ENCODE data around the gene RUBCNL. TPM values are rescaled to one million over a fixed set of nuclear protein-coding genes. Genes with fewer than 3 reads are reported as not detected.

RUBCNL gene
- total and polyA plus RNA-seq, 2 of the 8 experiments (the other 6 are each of a cell fraction or from before 2014, with no cell fraction given): 2.6 to 4.9 TPM

- TF ChIP-seq, protein P1, sequence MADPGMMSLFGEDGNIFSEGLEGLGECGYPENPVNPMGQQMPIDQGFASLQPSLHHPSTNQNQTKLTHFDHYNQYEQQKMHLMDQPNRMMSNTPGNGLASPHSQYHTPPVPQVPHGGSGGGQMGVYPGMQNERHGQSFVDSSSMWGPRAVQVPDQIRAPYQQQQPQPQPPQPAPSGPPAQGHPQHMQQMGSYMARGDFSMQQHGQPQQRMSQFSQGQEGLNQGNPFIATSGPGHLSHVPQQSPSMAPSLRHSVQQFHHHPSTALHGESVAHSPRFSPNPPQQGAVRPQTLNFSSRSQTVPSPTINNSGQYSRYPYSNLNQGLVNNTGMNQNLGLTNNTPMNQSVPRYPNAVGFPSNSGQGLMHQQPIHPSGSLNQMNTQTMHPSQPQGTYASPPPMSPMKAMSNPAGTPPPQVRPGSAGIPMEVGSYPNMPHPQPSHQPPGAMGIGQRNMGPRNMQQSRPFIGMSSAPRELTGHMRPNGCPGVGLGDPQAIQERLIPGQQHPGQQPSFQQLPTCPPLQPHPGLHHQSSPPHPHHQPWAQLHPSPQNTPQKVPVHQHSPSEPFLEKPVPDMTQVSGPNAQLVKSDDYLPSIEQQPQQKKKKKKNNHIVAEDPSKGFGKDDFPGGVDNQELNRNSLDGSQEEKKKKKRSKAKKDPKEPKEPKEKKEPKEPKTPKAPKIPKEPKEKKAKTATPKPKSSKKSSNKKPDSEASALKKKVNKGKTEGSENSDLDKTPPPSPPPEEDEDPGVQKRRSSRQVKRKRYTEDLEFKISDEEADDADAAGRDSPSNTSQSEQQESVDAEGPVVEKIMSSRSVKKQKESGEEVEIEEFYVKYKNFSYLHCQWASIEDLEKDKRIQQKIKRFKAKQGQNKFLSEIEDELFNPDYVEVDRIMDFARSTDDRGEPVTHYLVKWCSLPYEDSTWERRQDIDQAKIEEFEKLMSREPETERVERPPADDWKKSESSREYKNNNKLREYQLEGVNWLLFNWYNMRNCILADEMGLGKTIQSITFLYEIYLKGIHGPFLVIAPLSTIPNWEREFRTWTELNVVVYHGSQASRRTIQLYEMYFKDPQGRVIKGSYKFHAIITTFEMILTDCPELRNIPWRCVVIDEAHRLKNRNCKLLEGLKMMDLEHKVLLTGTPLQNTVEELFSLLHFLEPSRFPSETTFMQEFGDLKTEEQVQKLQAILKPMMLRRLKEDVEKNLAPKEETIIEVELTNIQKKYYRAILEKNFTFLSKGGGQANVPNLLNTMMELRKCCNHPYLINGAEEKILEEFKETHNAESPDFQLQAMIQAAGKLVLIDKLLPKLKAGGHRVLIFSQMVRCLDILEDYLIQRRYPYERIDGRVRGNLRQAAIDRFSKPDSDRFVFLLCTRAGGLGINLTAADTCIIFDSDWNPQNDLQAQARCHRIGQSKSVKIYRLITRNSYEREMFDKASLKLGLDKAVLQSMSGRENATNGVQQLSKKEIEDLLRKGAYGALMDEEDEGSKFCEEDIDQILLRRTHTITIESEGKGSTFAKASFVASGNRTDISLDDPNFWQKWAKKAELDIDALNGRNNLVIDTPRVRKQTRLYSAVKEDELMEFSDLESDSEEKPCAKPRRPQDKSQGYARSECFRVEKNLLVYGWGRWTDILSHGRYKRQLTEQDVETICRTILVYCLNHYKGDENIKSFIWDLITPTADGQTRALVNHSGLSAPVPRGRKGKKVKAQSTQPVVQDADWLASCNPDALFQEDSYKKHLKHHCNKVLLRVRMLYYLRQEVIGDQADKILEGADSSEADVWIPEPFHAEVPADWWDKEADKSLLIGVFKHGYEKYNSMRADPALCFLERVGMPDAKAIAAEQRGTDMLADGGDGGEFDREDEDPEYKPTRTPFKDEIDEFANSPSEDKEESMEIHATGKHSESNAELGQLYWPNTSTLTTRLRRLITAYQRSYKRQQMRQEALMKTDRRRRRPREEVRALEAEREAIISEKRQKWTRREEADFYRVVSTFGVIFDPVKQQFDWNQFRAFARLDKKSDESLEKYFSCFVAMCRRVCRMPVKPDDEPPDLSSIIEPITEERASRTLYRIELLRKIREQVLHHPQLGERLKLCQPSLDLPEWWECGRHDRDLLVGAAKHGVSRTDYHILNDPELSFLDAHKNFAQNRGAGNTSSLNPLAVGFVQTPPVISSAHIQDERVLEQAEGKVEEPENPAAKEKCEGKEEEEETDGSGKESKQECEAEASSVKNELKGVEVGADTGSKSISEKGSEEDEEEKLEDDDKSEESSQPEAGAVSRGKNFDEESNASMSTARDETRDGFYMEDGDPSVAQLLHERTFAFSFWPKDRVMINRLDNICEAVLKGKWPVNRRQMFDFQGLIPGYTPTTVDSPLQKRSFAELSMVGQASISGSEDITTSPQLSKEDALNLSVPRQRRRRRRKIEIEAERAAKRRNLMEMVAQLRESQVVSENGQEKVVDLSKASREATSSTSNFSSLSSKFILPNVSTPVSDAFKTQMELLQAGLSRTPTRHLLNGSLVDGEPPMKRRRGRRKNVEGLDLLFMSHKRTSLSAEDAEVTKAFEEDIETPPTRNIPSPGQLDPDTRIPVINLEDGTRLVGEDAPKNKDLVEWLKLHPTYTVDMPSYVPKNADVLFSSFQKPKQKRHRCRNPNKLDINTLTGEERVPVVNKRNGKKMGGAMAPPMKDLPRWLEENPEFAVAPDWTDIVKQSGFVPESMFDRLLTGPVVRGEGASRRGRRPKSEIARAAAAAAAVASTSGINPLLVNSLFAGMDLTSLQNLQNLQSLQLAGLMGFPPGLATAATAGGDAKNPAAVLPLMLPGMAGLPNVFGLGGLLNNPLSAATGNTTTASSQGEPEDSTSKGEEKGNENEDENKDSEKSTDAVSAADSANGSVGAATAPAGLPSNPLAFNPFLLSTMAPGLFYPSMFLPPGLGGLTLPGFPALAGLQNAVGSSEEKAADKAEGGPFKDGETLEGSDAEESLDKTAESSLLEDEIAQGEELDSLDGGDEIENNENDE (IDR thresholded peaks at IDR 0.05; ENCODE audit: insufficient replicate concordance, low read length): no peak
- TF ChIP-seq JUND (IDR thresholded peaks at IDR 0.05; ENCODE audit: low read length): no peak
- no peak for TF ChIP-seq TCF12 (IDR thresholded peaks at IDR 0.05; ENCODE audit: low read depth, low read length)
- peak; percentile 84 for TF ChIP-seq BACH1 (IDR thresholded peaks at IDR 0.05; ENCODE audit: low read length)
- no peak for TF ChIP-seq SIN3A (conservative IDR thresholded peaks at IDR 0.05 in 1 of 2, IDR thresholded peaks at IDR 0.05 in 1 of 2; ENCODE audit: low read depth in 1 of 2, low read length in 2 of 2)
- TF ChIP-seq MAFK (IDR thresholded peaks at IDR 0.05; ENCODE audit: low read depth, low read length): peak; percentile 56; the same call in 1 of the 2 replicates
- TF ChIP-seq, protein P2, sequence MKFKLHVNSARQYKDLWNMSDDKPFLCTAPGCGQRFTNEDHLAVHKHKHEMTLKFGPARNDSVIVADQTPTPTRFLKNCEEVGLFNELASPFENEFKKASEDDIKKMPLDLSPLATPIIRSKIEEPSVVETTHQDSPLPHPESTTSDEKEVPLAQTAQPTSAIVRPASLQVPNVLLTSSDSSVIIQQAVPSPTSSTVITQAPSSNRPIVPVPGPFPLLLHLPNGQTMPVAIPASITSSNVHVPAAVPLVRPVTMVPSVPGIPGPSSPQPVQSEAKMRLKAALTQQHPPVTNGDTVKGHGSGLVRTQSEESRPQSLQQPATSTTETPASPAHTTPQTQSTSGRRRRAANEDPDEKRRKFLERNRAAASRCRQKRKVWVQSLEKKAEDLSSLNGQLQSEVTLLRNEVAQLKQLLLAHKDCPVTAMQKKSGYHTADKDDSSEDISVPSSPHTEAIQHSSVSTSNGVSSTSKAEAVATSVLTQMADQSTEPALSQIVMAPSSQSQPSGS (IDR thresholded peaks at IDR 0.05; ENCODE audit: low read length): no peak
Observed at GRCh38 chr13:46296921-46297320, 90.1 kb downstream of the RUBCNL start (continued).

Data from H1 (cell line).